Psoas muscle (tissue), 8 donors: ENCODE data around the gene HIRA. TPM values are rescaled to one million over a fixed set of nuclear protein-coding genes. Genes with fewer than 3 reads are reported as not detected.

Experiments used
- ATAC-seq, 4 donors: fragments of 200-7000 bp; cut with Tn5 transposase; one replicate each; pipeline ENCODE4 v1.9.1; 2020; ENCODE audit warnings: moderate library complexity in 3 of 4, mild to moderate bottlenecking in 2 of 4
- DNase-seq, 2 donors: peaks; one replicate each; pipeline ENCODE4 v3.0.0-alpha.2; 2020
- H3K27ac ChIP-seq: fragments of 200-600 bp; one replicate; pipeline ENCODE4 v1.8.0; 2022
- H3K27me3 ChIP-seq, 3 donors: fragments of 200-600 bp in 1 of 3; one replicate each; pipeline versions ENCODE4 v1.6.1 to v1.8.0; 2013 to 2022; ENCODE audit warnings: low read length in 2 of 3, mild to moderate bottlenecking in 2 of 3, moderate library complexity in 1 of 3; ENCODE audit not compliant: insufficient read depth in 3 of 3
- H3K36me3 ChIP-seq, 2 donors: fragments of 200-600 bp in 1 of 2; one replicate each; pipeline versions ENCODE4 v1.6.1 to v1.8.0; 2013 to 2022; ENCODE audit warnings: low read depth in 1 of 2, mild to moderate bottlenecking in 1 of 2, moderate library complexity in 1 of 2; ENCODE audit not compliant: insufficient read depth in 1 of 2
- H3K4me1 ChIP-seq: fragments of 200-600 bp; one replicate; pipeline ENCODE4 v1.8.0; 2022
- H3K4me3 ChIP-seq: fragments of 200-600 bp; one replicate; pipeline ENCODE4 v1.8.0; 2022; ENCODE audit warnings: mild to moderate bottlenecking
- H3K9me3 ChIP-seq: fragments of 200-600 bp; one replicate; pipeline ENCODE4 v1.8.0; 2022
- WGBS, 3 donors: extraction: QIAGEN DNeasy Blood & Tissue Kit; methylation state at CpG; one replicate each; pipeline versions ENCODE4 v1.1.6 to v1.1.7; 2013; 5-methylcytosine and 5-hydroxymethylcytosine counted together
- intact Hi-C, 2 donors: fragments of 100-400 bp; cut with DNase I; formaldehyde crosslinking; loops; one replicate each; pipeline versions ENCODE4 v1.11.0 to v1.14.2; 2022
- polyA plus RNA-seq, 3 donors: library from polyadenylated mRNA; stranded (reverse); fragments of 200-250 nt; gene quantifications; one replicate each; pipeline ENCODE4 v1.2.3, GENCODE V29; 2013
- total RNA-seq, 4 donors: library from RNA; stranded (reverse); fragmentation: NEBNext Ultra II Directional in 2 of 4; extraction: Animal tissue kit (Norgen Biotek cat#: 25700) in 2 of 4; gene quantifications; one replicate each; pipeline versions ENCODE4 v1.2.1 to v1.2.4, GENCODE V29; 2021 to 2023
- TF ChIP-seq, protein P1 (sequence below): fragments of 200-600 bp; IDR thresholded peaks from one replicate; pipeline ENCODE4 v1.8.0; 2022; ENCODE audit warnings: antibody characterized with exemption
- donor health status: healthy with polysubstance abuse.
- donor health status: DM: no; HTN: no; CAD: no; lungs with moderate emphysema.
- donor health status: Bipolar disorder and iron deficiency.
- donor health status: healthy.
- donor health status: DM: yes; HTN: yes; CAD: no.
- donor health status: DM: no; HTN: no; CAD: no.
- donor health status: DM: no; HTN: no; CAD: no.
- donor health status: DM: yes; HTN: yes; CAD: no.

HIRA gene
- total and polyA plus RNA-seq, 7 donors = 12.3 to 32.7 (median 17.2) TPM

DNA sequence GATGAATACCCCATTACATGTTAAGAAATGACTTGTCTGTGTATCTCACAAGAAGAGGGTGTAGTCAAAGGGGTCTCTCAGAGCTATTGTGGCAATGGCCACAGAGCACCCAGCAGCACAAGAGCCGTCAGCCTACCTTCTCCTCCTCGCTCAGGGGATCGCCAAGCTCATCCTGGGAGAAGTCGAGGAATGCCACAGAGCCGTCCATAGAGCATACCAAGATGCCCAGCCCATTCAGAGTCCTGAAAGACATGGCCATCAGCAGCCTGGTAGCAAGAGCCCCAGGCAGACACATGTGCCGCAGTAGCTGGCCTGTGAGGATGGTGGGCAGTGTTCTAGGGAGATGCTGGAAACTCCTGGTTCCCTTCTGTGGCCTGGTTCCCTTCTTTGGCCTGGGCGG, 44.0 kb downstream of the HIRA start:
- DNase-seq (no peak), ATAC-seq (no peak)
- 94 to 96% (median 95%) methylated on average over 7 of the region's 7 CpGs for WGBS, 3 donors
- Histone ChIP-seq H3K4me1 (peaks cover 6% of the 10 kb centered on the region), H3K4me3 (no peak overlapping the region), H3K27me3 (no peaks in the 10 kb centered on the region), H3K9me3 (no peaks in the 10 kb centered on the region), H3K36me3 (peaks cover 7 to 88% of the 10 kb centered on the region in 2 donors), H3K27ac (no peak overlapping the region)
- TF ChIP-seq, protein P1, sequence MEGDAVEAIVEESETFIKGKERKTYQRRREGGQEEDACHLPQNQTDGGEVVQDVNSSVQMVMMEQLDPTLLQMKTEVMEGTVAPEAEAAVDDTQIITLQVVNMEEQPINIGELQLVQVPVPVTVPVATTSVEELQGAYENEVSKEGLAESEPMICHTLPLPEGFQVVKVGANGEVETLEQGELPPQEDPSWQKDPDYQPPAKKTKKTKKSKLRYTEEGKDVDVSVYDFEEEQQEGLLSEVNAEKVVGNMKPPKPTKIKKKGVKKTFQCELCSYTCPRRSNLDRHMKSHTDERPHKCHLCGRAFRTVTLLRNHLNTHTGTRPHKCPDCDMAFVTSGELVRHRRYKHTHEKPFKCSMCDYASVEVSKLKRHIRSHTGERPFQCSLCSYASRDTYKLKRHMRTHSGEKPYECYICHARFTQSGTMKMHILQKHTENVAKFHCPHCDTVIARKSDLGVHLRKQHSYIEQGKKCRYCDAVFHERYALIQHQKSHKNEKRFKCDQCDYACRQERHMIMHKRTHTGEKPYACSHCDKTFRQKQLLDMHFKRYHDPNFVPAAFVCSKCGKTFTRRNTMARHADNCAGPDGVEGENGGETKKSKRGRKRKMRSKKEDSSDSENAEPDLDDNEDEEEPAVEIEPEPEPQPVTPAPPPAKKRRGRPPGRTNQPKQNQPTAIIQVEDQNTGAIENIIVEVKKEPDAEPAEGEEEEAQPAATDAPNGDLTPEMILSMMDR = no peak
- intact Hi-C loops = loop anchor here (5.0 to 10.0 kb wide), 5 partner anchors 67 to 237 kb away; no protein-coding TSS in a partner anchor

DNA sequence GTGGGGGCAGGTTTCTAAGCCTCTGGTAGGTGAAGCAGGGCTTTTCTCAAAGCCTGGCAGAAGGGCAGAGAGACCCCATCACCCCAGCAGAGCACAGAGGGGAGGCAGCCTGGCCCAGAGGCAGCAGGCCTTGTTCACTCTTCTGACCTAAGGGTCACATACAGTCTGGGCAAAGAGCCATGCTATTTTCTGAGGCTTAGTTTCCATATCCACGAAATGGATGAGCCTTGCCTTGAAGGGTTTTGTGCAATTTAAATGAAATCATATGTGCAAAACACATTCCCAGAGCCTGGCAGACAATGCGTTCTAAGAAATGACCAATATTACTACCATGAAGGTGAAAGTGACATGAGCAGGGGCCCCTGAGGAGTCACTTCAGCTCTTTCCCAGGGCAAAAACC, 44.5 kb downstream of the HIRA start:
- H3K4me1 ChIP-seq = peaks cover 6% of the 10 kb centered on the region
- 55 to 67% (median 58%) methylated on average over 2 of the region's 2 CpGs for WGBS, 3 donors
- no peaks in the 10 kb centered on the region for H3K27me3 ChIP-seq
- H3K4me3 ChIP-seq = no peak overlapping the region
- TF ChIP-seq, protein P1 = no peak
- no peaks in the 10 kb centered on the region for H3K9me3 ChIP-seq
- no peak overlapping the region for H3K27ac ChIP-seq
- ATAC-seq = no peak
- intact Hi-C loops = loop anchor here (5.0 to 10.0 kb wide), 5 partner anchors 68 to 238 kb away; no protein-coding TSS in a partner anchor
- DNase-seq = no peak
- peaks cover 10 to 88% of the 10 kb centered on the region in 2 donors for H3K36me3 ChIP-seq

DNA sequence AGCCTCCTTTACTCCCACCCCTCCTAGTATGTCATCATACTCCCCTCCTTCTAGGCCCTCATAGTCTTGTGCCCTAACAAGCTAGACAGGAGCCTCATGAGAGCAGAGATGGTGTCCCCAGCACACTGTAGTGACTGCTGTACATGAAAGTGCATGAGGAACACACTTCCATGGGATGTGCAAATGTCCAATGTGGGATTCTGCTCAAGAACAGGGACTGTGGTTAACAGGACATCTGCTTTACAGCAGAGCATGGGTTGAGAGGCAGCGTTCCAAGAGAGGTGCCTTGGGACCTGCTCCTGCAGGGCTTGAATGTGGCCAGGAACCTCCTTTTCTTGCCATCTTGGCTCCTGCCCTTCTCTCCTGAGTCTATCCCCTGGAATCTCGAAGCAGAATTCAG, 45.3 kb downstream of the HIRA start:
- no peak for ATAC-seq

DNA sequence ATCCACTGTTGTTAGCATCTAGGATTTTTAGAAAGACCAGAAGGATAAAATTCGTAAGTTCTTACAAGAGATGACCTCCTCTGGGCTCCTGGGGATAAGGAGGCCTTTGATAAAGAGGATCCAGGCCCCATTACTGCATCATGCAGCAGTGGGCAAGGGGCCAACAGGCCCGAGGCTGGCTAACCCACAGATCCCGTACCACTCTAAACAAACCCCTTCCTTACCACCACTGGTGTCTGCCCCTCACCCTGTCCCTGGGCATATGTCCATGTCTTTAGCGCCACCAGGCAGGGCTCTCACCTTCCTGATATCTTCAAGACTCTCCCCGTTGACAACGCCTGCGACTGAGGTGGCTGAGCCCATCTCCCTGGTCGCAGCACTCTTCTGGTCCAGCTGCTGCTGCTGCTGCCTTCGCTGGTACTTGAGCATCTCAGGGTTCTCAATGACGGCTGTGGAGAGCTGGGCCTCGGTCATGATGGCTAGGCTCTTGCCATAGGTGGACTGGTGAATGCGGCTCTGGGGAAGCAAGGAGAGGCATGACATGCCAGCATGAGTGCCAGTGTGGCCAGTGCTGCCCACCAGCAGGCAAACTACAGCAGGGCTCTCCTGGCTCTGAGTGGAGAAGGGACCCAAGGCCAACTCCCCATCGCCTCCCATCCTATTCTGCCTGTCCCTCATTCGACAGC, 46.2 kb downstream of the HIRA start:
- Histone ChIP-seq H3K27me3 (no peaks in the 10 kb centered on the region), H3K4me1 (no peaks in the 10 kb centered on the region), H3K27ac (no peak overlapping the region), H3K9me3 (no peaks in the 10 kb centered on the region), H3K36me3 (peaks cover 10 to 99% of the 10 kb centered on the region in 2 donors), H3K4me3 (no peak overlapping the region)
- ATAC-seq (no peak), DNase-seq (no peak)
- TF ChIP-seq, protein P1 = no peak
- intact Hi-C loops = loop anchor here (5.0 to 10.0 kb wide), 5 partner anchors 69 to 239 kb away; no protein-coding TSS in a partner anchor
- WGBS, 3 donors = 93 to 95% (median 95%) methylated on average over 14 of the region's 14 CpGs

More for the DNA sequence above, 45.3 kb downstream of the HIRA start:
- 85 to 92% (median 87%) methylated on average over 2 of the region's 2 CpGs for WGBS, 3 donors
- no peaks in the 10 kb centered on the region for H3K9me3 ChIP-seq
- H3K4me1 ChIP-seq = peaks cover 6% of the 10 kb centered on the region
- no peak overlapping the region for H3K4me3 ChIP-seq
- intact Hi-C loops = loop anchor here (5.0 to 10.0 kb wide), 5 partner anchors 69 to 239 kb away; no protein-coding TSS in a partner anchor
- H3K27ac ChIP-seq = no peak overlapping the region
- no peak for DNase-seq
- H3K36me3 ChIP-seq = peaks cover 10 to 90% of the 10 kb centered on the region in 2 donors
- no peaks in the 10 kb centered on the region for H3K27me3 ChIP-seq
- TF ChIP-seq, protein P1 = no peak
